HG03097 (cell line): ENCODE measurements around the gene ADAM23.

Source experiments
- ATAC-seq: cut with Tn5 transposase; IDR thresholded peaks from one replicate; pipeline ENCODE4 v1.9.1; 2021; ENCODE audit not compliant: unreplicated experiment, low FRiP score

ADAM23 gene

DNA sequence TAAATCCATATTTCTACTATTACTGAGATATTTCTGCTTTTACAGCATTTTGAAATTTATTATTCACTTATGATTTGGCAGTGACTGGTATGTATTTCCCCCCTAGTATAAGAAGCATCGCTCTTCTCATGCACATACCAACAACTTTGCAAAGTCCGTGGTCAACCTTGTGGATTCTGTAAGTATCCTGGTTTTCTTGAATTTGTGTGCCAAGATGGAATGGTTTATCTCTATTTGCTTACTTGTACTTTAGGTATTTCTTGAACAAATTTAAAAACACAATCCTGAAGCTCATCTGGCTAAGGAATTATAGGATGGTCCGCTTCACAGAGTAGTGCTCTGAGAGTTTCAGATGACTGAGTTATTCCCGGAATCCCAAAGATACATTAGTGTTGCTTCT lies 114.0 kb downstream of the ADAM23 start:
- ATAC-seq: no peak

DNA sequence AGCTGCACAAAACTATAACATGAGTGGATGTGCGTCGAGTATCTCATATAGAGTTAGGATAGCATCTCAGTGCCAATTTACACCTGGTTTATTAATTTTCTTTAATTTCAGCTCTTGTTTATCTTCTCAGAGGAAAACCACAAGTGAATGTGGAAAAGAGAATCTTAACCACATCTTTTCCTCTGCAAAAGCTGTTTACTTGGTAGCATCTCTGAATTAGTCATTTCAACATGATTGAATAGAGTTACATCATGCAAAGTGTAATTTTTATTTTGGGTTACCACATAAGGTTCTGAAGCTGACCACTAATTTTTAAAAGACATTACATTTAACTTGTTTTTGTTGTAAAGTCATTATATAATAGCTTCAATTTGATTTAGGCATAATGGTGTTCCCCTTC lies 115.2 kb downstream of the ADAM23 start:
- ATAC-seq: no peak

DNA sequence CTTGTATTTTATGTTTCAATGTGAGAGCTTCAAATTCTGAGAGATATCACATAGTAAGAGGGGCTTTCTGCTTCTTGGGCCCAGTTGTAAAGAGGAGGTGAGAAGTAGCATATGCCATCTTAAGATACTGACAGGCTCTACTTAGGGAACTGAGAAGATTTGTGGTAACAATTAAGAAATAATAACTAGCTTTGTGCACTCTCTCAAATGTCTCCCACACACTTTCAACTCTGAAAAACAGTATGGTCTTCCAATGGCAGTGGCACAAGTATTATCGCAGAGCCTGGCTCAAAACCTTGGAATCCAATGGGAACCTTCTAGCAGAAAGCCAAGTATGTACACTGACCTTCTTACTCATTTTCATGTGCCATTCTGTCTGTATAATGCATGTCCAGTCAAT lies 118.6 kb downstream of the ADAM23 start:
- ATAC-seq: no peak

DNA sequence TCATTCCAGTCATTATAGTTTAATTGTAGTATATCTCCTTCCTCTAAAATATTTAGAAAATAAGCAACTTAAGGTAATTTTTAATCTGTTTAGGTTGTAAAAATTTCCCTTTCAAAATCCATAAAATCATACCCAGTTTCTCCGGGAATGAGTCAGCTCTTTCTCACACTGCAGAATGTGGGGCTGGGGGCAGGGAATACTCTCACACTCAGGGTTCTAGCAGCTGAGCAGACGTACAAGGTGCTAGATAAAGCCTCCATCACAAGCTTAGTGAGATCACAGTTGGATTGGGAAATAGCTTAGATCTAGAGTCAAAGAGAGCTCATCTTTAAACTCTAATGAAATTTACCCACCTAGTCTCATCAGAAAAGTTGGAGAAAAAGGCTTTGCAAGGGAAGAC lies 119.0 kb downstream of the ADAM23 start:
- ATAC-seq: no peak

DNA sequence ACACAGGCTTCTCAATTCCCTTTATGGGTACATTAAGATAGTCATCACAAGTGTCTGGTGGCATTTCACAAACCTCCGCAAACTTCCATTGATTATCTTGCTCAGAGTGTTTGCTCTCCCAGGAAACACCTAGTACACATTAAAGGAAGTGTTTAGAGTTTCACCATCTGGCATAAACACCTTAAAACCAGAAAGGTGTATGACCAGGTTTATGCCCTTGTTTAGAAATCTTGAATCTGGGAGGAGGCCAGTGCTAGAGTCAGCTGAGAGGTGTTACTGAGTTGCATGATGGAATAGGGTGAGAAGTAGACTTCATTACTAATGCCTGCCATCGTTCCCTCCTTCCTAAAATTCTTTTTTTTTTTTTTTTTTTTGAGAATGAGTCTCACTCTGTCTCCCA lies 120.0 kb downstream of the ADAM23 start:
- ATAC-seq: no peak

DNA sequence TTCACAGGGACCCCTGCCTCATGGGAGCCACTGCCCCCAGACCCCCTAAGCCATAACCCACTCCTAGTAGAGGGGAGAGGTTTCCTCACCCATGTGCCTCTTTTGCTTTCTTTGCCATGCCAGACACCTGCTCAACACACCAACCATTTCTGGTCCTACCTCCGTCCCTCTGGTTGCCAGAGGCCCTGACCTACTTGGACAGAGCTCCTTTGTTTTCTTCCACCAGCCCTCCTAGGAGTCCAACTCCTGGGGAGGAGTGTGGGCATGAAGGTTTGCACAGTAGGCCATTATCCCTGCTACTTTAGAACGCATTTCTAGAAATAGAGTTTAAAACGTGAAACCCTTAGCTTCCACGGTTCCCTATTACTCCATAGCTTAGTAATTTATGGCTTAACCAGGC lies 122.3 kb downstream of the ADAM23 start:
- ATAC-seq: no peak

DNA sequence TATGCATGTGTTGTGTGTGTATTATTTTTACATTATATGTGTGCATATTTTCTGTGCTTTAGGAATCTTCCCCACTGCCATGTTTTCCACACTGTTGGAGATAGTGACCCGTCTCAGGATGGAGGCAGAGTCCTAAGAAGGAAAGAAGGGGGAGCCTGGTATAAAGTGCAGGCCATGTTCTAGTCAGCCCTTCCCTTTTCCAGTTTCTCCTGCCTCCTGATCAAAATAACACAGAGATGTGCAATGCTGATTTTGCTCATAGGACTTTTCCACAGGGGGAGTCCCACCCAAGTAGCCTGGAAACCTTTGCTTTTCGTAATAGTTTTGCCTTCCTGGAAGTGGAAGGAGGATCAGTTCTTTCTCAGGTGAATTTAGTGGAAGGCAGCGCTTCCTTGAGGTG lies 126.1 kb downstream of the ADAM23 start:
- no peak for ATAC-seq

DNA sequence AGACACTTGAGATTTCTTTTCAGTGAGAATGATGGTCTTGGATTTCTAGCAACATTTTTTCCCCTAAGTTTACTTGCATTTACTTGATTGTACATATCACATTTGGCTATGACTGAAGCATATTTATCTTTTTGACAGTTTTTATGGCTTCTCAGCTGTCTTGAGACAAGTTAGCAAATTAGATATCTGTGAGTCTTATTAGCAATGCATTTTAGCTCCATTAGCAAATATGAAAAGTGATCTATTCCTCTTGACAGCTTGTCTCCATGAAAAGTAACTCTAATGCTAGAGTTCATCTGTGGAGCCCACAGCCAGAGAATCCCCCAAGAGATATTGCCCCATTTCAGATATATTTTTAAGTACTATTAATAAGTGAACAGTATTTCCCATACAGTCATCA lies 126.9 kb downstream of the ADAM23 start:
- no peak for ATAC-seq

DNA sequence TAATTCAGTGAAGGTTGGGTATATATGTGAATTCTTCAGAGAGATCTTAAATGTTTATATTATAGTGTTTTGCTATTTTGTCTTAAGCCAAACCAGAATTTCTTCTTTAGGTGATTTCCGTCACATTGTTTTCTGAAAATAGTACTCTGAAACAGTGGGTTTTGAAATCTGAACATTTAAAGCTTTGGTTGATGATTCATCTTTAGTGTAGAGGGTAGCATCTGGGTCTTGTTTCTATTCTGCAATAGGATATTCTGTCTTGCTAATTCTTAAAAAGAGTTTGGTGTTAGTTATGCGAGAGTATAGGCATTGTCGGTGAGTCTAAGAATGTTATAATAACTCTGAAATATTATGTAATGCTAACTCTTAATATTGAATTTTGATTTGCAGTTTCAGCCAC lies 129.4 kb downstream of the ADAM23 start:
- ATAC-seq: no peak

DNA sequence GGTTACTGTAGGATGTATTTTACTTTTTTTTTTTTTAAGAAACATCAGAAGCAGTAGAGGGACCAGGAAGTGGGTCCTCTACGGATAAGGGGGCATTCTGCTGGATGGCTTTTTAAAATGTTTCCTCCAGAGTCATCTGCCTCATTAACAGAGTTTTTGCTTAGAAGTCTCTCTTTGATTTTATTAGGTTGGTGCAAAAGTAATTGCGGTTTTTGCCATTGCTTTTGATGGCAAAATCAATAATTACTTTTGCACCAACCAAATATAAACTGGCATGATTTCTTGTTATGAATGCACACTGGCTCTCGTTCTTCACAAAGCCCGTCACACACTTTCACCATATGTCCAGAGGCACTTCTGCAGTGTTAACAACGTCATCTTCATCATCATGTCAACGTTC lies 130.5 kb downstream of the ADAM23 start:
- no peak for ATAC-seq

DNA sequence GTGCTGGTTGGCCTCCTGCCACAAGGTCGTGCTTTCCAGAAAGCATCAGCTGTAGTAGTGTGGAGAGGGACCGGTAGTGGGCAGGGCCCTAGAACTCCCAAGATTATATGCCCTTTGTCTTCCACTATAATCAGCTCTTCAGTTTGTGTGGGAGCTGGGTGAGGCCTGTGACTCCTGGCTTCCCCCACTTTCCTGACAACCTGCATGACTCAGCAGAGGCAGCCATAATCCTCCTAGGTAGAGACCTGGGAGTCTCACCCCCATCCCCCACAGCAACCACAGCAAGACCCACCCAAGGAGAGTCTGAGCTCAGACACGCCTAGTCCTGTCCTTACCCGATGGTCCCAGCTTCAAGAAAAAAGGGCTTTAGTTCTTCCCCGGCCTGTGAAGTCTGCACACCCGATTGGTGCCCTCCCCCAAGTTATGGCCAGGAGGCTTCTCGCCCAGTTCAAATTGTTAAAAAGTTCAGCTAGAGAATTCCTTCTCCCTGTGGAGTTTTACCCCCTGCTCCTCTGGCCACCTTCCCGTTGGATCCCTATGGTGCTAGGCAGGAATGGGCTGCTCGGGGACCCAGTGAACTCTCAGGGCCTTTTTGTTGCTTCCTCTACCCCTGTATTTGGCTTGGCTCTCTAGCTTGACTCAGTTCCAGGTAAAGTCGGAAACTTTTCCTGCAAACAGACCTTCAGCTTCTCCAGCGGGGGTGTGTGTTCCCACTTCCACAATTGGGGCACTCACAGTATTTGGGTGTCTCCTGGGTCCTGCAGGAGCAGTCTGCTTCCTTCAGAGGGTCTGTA lies 141.2 kb downstream of the ADAM23 start:
- ATAC-seq: no peak

DNA sequence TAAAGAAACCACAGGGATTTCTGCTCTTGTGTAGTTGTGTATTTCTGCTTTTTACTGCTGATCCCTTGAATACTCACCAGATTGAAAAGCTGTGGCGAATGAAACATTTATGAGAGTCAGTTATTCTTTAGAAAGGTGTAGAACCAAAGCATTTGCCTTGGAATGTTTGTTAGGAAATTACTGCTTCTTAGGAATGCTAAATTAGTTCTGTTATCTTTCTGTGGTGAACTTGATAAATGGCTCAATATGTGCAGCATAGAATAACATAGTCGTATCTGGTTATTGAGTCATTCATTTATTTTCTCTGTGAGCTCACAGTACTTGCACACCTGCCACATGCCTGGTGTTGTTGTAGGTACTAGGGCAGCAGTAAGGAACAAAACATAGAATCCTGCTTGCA lies 142.0 kb downstream of the ADAM23 start:
- no peak for ATAC-seq

DNA sequence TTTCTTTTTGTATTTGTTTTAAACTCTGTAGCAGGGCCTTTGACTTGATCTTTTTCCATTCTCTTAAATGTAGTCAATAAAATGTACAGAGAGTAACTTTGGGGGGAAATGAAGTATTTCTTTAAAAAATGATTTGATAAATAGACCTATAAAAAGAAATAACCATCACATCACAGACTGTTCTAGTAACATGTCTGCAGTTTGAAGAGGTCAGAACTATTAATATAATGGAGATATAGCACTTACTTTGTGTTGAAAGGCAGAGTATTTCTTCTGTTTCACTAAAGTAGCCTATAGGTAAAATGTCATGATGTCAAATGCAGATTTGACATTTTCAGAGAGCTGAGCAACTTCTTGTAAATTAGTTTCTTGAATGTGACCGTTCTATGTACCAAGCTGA lies 143.3 kb downstream of the ADAM23 start:
- ATAC-seq: no peak

DNA sequence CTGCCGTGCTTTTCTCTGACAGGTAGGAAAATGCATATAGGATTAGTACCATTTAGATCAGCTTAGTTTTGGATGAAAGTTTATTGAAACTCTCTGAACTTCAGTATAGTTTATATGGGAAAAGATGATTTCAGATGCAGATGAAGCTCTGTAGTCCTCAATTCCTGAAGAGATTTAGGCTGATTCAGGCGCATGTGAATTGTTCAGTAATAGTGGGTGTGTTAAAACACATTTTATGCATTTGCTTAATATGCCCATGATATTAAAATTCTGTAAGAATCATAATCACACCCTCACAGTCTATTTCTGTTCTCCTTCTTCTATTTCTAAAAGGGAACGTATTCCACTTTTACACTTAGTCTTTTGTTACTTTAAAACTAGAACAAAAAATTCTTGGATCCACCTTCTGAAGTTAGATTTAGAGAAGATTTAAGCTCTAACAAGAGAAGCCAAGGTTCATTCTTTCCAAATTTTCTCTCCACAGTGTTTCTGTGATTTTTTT lies 154.4 kb downstream of the ADAM23 start:
- no peak for ATAC-seq

DNA sequence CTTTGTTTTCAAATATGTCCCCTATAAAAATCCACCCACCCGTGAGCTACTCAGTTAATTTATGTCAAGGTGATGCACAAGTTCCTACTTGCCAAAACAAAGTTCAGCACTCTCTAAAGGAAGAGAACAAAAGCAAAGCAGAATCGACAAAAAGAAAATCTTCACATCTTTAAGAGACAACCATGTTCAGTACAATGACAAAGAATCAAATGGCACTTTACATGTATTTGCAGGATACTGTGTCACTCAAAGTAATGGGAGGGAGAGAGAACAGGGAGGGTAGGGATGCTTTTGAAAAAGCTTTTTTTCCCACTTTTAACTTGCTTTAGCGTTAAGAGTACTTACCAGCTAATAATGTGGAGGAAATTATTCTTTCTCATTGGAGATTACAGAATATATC lies 159.9 kb downstream of the ADAM23 start:
- no peak for ATAC-seq

DNA sequence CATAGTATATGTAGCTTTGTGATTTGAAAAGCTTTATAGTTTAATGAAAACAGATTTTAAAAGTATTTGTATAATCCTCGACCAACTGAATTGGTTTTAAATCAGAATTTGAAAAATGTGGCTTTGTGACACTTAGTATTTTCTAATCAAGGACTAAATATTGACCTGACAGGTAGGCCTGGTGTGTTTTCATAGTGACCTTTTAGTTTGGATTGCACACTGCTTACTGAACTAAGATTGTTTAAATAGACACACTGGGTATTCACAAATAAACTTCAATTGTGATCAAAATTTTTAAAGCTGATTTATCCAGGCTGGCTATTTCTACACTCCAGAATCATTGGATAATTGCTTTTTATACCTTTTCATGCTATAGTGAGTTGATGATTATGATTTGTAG lies 167.1 kb downstream of the ADAM23 start:
- no peak for ATAC-seq

DNA sequence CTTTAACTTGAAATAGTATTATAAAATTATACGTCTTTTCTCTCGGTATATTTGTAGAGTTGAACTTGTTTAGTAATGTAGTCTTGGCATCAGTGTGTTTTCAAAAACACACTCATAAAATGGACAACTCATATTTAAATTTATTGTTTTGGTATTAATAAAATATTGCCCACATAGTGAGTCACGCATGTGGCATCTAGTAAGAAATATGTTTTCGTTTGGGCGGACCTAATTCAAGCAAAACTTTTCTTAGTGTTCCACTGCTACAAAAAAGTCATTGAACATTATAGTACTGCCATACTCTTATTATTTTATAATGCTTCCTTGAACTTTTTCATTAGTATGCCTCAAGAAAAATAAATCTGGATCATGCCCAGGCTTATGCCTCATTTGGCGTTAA lies 167.9 kb downstream of the ADAM23 start:
- ATAC-seq: no peak

DNA sequence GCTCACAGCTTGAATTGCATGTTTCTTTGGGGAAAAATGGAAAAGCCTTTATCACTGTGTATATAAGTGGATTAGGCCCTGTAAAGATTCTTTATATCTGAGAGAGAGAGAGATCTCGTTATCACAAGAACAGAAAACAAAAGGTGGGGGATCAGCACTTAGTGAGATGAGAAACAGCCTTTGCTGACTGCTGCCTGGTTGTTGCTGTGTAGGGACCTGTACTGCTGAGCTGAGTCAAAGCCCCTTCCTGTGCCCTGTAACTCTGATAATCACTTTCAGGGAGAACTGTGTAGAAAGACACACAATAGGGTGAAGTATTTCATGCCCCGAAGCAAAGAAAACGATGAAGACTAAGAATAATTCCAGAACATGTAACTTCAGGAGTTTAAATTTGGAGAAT lies 168.4 kb downstream of the ADAM23 start:
- ATAC-seq: no peak

DNA sequence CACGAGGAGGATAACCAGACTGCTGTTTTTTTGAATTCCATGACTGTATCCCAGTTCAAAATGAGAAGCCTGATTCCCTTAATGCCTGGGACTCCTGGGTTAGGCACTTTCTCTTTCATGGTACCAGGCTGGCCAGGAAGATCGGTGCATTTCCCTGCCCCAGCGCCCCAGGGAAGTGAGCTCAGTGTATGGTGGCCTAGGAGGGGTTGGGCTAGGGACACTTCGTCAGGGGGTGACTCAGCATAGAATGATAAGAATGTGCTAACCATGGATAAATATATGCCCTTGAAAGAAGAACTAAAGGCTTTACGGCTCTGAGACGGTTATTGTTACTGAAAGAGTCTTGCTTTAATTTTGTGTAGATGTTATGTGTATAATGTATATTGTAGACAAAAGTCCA lies 171.5 kb downstream of the ADAM23 start:
- no peak for ATAC-seq

DNA sequence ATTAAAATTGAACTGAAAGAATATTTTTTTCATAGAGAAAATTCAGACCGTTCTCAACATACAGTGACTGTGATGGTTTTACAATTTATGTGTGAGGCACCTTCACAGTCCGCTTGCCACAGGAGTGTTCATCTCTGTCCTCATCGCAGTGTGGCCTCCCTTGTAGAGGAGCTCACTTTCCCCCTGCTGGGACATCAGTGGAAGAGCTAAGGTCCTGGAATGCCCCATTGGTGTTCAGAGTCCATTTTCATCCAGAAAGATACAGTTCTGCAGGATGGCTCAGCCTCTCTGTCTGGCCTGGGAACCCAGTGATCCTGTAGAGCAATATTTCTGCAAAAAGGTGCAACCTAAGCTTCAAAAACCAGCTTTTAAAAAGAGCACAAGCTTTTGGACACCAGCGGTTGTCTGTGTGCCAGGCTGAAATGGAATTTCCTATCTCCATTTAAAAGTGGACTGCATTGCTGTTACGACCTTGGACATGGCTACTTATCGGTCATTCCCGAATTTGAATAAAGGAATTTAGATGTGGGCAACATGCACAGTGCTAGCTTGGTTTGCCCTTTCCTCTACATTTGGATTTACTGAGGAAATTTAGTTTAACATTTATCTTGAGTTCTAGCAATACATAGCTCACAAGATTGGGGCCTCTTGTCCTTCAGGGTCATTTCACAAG lies 172.2 kb downstream of the ADAM23 start:
- ATAC-seq: no peak

DNA sequence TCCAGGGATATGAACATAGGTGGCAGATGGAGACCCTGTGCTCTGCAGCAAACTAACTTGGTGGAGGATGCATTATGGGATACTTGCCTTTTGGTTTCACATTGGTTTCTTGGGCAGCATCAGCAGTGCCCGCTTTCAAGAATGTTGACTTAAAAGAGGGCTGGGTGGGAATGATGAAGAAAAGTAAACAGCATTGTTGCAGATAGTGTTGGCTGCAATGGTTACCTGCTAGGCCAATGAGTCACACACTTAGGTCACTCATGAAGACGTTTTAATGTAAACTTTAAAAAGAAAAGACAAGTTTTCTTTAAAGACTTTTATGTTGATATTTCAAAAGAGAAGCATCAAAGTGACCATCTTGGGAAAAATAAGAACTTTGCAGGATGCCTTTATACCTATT lies 172.8 kb downstream of the ADAM23 start:
- no peak for ATAC-seq

DNA sequence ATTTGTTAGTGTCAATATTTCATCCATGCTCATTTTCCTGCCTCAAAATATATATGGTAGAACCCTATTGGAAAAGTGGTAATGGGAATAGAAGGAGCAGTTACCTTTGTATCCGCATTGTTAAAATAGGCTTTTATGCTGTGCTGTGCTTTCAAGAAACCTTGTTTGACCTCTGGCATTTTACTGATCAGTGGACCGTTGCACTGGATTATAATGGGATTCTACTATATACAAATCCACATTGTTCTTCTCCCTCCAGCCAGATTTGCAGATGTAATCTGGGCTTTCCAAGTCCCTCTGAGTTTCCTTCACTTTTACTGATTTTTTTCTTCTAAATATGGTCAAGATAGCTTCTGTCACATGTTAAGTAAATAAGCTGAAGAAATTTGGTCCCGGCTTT lies 175.7 kb downstream of the ADAM23 start:
- no peak for ATAC-seq
